ENCODE data around the gene PPP2R5C.
A peak's percentile ranks its signal among the peaks of the same experiment; 100 is the strongest.

PPP2R5C gene

DNA sequence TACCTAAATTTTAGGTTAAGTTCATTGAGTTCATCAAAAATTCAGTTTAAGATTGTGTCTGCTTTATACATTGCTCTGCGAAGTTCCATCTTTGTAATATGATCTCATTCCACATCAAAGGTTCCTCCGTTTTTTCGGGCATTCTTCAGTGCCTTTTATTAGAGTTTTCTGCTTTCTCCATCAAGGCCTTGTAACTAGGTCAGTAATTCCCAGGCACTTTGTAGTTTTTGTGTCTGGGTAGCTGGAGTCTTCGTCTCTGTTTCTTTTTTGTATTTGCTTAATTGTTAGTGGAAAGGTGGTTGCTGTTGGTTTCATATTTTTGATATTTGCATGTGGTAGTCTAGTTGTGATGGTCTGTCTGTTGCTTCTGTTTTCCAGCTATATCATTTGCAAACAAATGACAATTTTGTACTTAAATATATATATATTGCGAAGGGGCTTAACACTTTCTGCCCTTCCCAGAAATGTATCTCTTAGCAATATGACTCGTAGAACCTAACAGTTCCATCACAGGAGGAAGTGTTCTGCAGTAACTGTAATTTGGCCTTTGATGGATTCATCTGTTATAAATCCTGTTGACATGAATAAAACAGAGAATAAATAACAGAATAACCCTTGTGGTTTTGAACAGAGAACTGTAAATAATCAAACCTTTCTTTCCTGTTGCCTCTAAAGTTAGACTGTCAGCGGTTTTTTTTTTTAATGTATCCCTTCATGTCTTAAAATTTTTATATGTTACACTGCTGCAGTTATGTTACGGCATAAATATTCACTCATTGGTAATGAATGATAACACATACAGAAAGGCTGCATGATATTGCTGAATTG is 114.4 kb downstream of the PPP2R5C start:
- peaks cover 19% of the 10 kb centered on the region for H3K79me1 ChIP-seq (replicated peaks; ENCODE audit: low read length, poor library complexity, severe bottlenecking)
- H2BK12ac ChIP-seq (ENCODE audit: low read length in 2 of 2): no peak overlapping the region
- no peak overlapping the region for H2AK5ac ChIP-seq (ENCODE audit: low read length, severe bottlenecking)
- H2BK15ac ChIP-seq (ENCODE audit: low read depth, poor library complexity, severe bottlenecking): no peak overlapping the region
- H3K4ac ChIP-seq (ENCODE audit: low read depth in 1 of 2, low read length in 2 of 2): no peak overlapping the region
- no peak overlapping the region for H3K4me3 ChIP-seq (ENCODE audit: insufficient read depth in 1 of 2, low read depth in 1 of 2, low read length in 2 of 2)
- H2BK5ac ChIP-seq (ENCODE audit: low read depth, low read length, poor library complexity, severe bottlenecking): no peak overlapping the region
- no peak overlapping the region for H3K23ac ChIP-seq (ENCODE audit: low read length in 2 of 2)
- H3K27ac ChIP-seq (ENCODE audit: low read length, poor library complexity, severe bottlenecking): no peak overlapping the region
- 89% methylated on average over 4 of the region's 8 CpGs for WGBS
- no peak overlapping the region for H2AFZ ChIP-seq (ENCODE audit: low read depth, low read length)
- H3K9ac ChIP-seq (ENCODE audit: low read length): no peak overlapping the region
- no peak overlapping the region for H4K91ac ChIP-seq (ENCODE audit: low read length)
- H3K18ac ChIP-seq (ENCODE audit: low read depth in 1 of 2, low read length in 2 of 2): no peak overlapping the region
- no peak overlapping the region for H4K8ac ChIP-seq (ENCODE audit: low read length)
- no peaks in the 10 kb centered on the region for H3K27me3 ChIP-seq (ENCODE audit: control insufficient read depth in 1 of 2, insufficient read depth in 1 of 2, low read length in 2 of 2)
- H2BK120ac ChIP-seq (ENCODE audit: low read depth, low read length): no peak overlapping the region
- DNase-seq: peak; percentile 9
- no peak overlapping the region for H3K4me2 ChIP-seq (ENCODE audit: low read length, poor library complexity, severe bottlenecking)
- H3K9me3 ChIP-seq (ENCODE audit: control insufficient read depth, low read length): no peaks in the 10 kb centered on the region
- peaks cover 30% of the 10 kb centered on the region for H3K4me1 ChIP-seq (ENCODE audit: control insufficient read depth, insufficient read depth, low read depth, low read length)
- H3K14ac ChIP-seq (ENCODE audit: low read length in 2 of 2): no peak overlapping the region
- peaks cover 11% of the 10 kb centered on the region in 2 experiments for H3K36me3 ChIP-seq (ENCODE audit: control insufficient read depth in 1 of 2, insufficient read depth in 2 of 2, low read depth in 1 of 2, low read length in 2 of 2)

DNA sequence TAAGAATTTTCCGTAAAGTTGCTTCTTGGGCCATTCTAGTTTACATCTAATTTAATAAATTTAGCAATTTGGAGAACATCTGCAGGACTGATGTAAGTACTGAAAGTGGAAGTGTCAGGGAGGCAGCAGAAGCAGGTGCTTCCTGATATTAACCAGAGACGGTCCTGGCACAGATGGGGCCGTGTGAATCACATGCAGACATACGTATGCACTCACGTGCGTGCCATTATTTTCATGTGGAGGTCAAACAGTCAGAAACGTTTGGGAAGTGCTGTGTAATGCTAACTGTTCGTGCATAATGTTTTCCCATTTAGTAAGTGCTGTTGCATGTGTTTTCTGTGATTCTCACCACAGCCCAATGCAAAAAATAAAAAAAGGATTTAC is 115.0 kb downstream of the PPP2R5C start:
- H3K4ac ChIP-seq (ENCODE audit: low read depth in 1 of 2, low read length in 2 of 2): no peak overlapping the region
- no peak overlapping the region for H3K9ac ChIP-seq (ENCODE audit: low read length)
- no peak overlapping the region for H2BK5ac ChIP-seq (ENCODE audit: low read depth, low read length, poor library complexity, severe bottlenecking)
- H3K79me1 ChIP-seq (replicated peaks; ENCODE audit: low read length, poor library complexity, severe bottlenecking): peaks cover 22% of the 10 kb centered on the region
- DNase-seq: peak; percentile 80
- no peak overlapping the region for H3K27ac ChIP-seq (ENCODE audit: low read length, poor library complexity, severe bottlenecking)
- no peak overlapping the region for H2BK15ac ChIP-seq (ENCODE audit: low read depth, poor library complexity, severe bottlenecking)
- no peak overlapping the region for H3K23ac ChIP-seq (ENCODE audit: low read length in 2 of 2)
- H3K18ac ChIP-seq (ENCODE audit: low read depth in 1 of 2, low read length in 2 of 2): no peak overlapping the region
- H2AK5ac ChIP-seq (ENCODE audit: low read length, severe bottlenecking): no peak overlapping the region
- WGBS: 60% methylated on average over 7 of the region's 8 CpGs
- no peak overlapping the region for H4K91ac ChIP-seq (ENCODE audit: low read length)
- H2AFZ ChIP-seq (ENCODE audit: low read depth, low read length): no peak overlapping the region
- no peak overlapping the region for H3K4me3 ChIP-seq (ENCODE audit: insufficient read depth in 1 of 2, low read depth in 1 of 2, low read length in 2 of 2)
- H2BK120ac ChIP-seq (ENCODE audit: low read depth, low read length): no peak overlapping the region
- no peaks in the 10 kb centered on the region for H3K9me3 ChIP-seq (ENCODE audit: control insufficient read depth, low read length)
- no peaks in the 10 kb centered on the region for H3K27me3 ChIP-seq (ENCODE audit: control insufficient read depth in 1 of 2, insufficient read depth in 1 of 2, low read length in 2 of 2)
- peaks cover 11 to 14% of the 10 kb centered on the region in 2 experiments for H3K36me3 ChIP-seq (ENCODE audit: control insufficient read depth in 1 of 2, insufficient read depth in 2 of 2, low read depth in 1 of 2, low read length in 2 of 2)
- H3K4me2 ChIP-seq (ENCODE audit: low read length, poor library complexity, severe bottlenecking): no peak overlapping the region
- H2BK12ac ChIP-seq (ENCODE audit: low read length in 2 of 2): no peak overlapping the region
- H4K8ac ChIP-seq (ENCODE audit: low read length): no peak overlapping the region
- no peak overlapping the region for H3K14ac ChIP-seq (ENCODE audit: low read length in 2 of 2)
- peaks cover 30% of the 10 kb centered on the region for H3K4me1 ChIP-seq (ENCODE audit: control insufficient read depth, insufficient read depth, low read depth, low read length)

DNA sequence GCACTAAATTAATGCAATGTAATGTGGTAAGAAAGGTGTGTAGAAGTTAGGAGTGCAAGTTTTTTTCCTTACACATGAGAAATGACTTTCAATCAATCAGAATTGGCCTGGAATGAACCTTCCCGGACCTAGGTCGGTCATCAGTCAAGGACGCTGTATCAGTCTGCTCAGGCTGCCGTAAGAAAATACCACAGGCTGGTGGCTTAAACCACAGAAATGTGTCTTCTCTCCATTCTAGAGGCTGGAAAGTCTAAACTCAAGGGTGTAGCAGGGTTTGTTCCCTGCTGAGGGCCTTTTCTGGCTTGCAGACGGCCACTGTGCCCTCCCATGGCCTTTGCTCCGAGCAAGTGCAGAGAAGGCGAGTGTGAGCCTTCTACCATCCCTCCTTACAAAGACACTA is 116.3 kb downstream of the PPP2R5C start:
- Histone ChIP-seq H3K27me3 (ENCODE audit: control insufficient read depth in 1 of 2, insufficient read depth in 1 of 2, low read length in 2 of 2) (no peaks in the 10 kb centered on the region), H2BK5ac (ENCODE audit: low read depth, low read length, poor library complexity, severe bottlenecking) (no peak overlapping the region), H4K91ac (ENCODE audit: low read length) (no peak overlapping the region), H2AFZ (ENCODE audit: low read depth, low read length) (no peak overlapping the region), H3K9ac (ENCODE audit: low read length) (no peak overlapping the region), H2AK5ac (ENCODE audit: low read length, severe bottlenecking) (no peak overlapping the region), H3K79me1 (replicated peaks; ENCODE audit: low read length, poor library complexity, severe bottlenecking) (peaks cover 28% of the 10 kb centered on the region), H3K14ac (ENCODE audit: low read length in 2 of 2) (no peak overlapping the region), H3K4ac (ENCODE audit: low read depth in 1 of 2, low read length in 2 of 2) (no peak overlapping the region), H4K8ac (ENCODE audit: low read length) (no peak overlapping the region), H3K4me1 (ENCODE audit: control insufficient read depth, insufficient read depth, low read depth, low read length) (peaks cover 34% of the 10 kb centered on the region), H3K9me3 (ENCODE audit: control insufficient read depth, low read length) (no peaks in the 10 kb centered on the region), H3K18ac (ENCODE audit: low read depth in 1 of 2, low read length in 2 of 2) (no peak overlapping the region), H3K36me3 (ENCODE audit: control insufficient read depth in 1 of 2, insufficient read depth in 2 of 2, low read depth in 1 of 2, low read length in 2 of 2) (peaks cover 18 to 26% of the 10 kb centered on the region in 2 experiments), H3K4me3 (ENCODE audit: insufficient read depth in 1 of 2, low read depth in 1 of 2, low read length in 2 of 2) (no peak overlapping the region), H2BK15ac (ENCODE audit: low read depth, poor library complexity, severe bottlenecking) (no peak overlapping the region), H2BK12ac (ENCODE audit: low read length in 2 of 2) (no peak overlapping the region), H3K27ac (ENCODE audit: low read length, poor library complexity, severe bottlenecking) (no peak overlapping the region), H2BK120ac (ENCODE audit: low read depth, low read length) (no peak overlapping the region), H3K23ac (ENCODE audit: low read length in 2 of 2) (no peak overlapping the region), H3K4me2 (ENCODE audit: low read length, poor library complexity, severe bottlenecking) (no peak overlapping the region)
- WGBS: 76% methylated on average over 7 of the region's 7 CpGs
- DNase-seq: peak; percentile 21

DNA sequence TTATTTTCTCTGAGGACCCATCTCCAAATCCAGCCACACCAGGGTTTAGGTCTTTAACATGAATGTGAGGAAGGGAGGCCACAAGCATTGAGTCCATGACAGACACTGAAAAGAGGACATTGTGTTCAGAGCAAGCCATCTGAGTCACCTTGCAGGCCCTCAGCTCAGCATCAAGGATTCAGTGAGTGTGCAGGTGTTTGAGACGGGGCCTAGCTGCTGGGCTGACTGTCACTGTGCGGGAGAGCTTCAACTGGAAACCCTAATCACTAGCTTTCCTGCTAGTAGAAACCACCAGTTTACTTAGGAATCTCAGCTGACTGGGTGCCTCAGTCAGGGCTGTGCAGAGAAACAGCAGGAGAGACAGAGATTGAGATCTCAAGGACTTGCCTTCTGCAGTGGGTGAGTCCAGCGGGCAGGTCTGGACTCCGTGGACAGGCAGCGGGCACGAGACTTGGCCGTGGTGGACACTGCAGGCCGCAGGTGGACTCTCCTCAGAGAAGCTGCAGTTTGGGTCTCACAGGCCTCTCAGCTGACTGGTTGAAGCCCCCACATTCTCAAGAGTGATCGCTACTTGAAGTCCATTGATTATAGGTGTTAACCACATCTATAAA is 116.8 kb downstream of the PPP2R5C start:
- no peak overlapping the region for H3K9ac ChIP-seq (ENCODE audit: low read length)
- peaks cover 19 to 30% of the 10 kb centered on the region in 2 experiments for H3K36me3 ChIP-seq (ENCODE audit: control insufficient read depth in 1 of 2, insufficient read depth in 2 of 2, low read depth in 1 of 2, low read length in 2 of 2)
- H4K91ac ChIP-seq (ENCODE audit: low read length): no peak overlapping the region
- H3K27me3 ChIP-seq (ENCODE audit: control insufficient read depth in 1 of 2, insufficient read depth in 1 of 2, low read length in 2 of 2): no peaks in the 10 kb centered on the region
- peak overlapping the region; percentile 12 for H3K27ac ChIP-seq (ENCODE audit: low read length, poor library complexity, severe bottlenecking)
- H3K79me1 ChIP-seq (replicated peaks; ENCODE audit: low read length, poor library complexity, severe bottlenecking): peaks cover 29% of the 10 kb centered on the region
- no peak overlapping the region for H3K4ac ChIP-seq (ENCODE audit: low read depth in 1 of 2, low read length in 2 of 2)
- no peak overlapping the region for H2AFZ ChIP-seq (ENCODE audit: low read depth, low read length)
- no peak overlapping the region for H3K4me2 ChIP-seq (ENCODE audit: low read length, poor library complexity, severe bottlenecking)
- no peak overlapping the region for H3K14ac ChIP-seq (ENCODE audit: low read length in 2 of 2)
- H2BK5ac ChIP-seq (ENCODE audit: low read depth, low read length, poor library complexity, severe bottlenecking): no peak overlapping the region
- WGBS: 98% methylated on average over 9 of the region's 9 CpGs
- H3K23ac ChIP-seq (ENCODE audit: low read length in 2 of 2): no peak overlapping the region
- H2AK5ac ChIP-seq (ENCODE audit: low read length, severe bottlenecking): no peak overlapping the region
- H2BK12ac ChIP-seq (ENCODE audit: low read length in 2 of 2): no peak overlapping the region
- no peaks in the 10 kb centered on the region for H3K9me3 ChIP-seq (ENCODE audit: control insufficient read depth, low read length)
- H3K4me1 ChIP-seq (ENCODE audit: control insufficient read depth, insufficient read depth, low read depth, low read length): peaks cover 34% of the 10 kb centered on the region
- DNase-seq: peak; percentile 7
- H2BK120ac ChIP-seq (ENCODE audit: low read depth, low read length): no peak overlapping the region
- H2BK15ac ChIP-seq (ENCODE audit: low read depth, poor library complexity, severe bottlenecking): no peak overlapping the region
- no peak overlapping the region for H3K18ac ChIP-seq (ENCODE audit: low read depth in 1 of 2, low read length in 2 of 2)
- H4K8ac ChIP-seq (ENCODE audit: low read length): no peak overlapping the region
- no peak overlapping the region for H3K4me3 ChIP-seq (ENCODE audit: insufficient read depth in 1 of 2, low read depth in 1 of 2, low read length in 2 of 2)

Data from mesenchymal stem cell (in vitro differentiated cells and primary cell).